NCI-H2081 (cell line): ENCODE results near the gene PRPSAP1.

Experiments used
- DNase-seq, 2 experiments: peaks; one replicate each; lab custom pipeline; 2025; lab: John Stamatoyannopoulos, UW

PRPSAP1 gene

GRCh38 chr17:76265624-76266243 is 88.0 kb downstream of the PRPSAP1 start:
- DNase-seq = peak; percentile 60 to 70

DNA sequence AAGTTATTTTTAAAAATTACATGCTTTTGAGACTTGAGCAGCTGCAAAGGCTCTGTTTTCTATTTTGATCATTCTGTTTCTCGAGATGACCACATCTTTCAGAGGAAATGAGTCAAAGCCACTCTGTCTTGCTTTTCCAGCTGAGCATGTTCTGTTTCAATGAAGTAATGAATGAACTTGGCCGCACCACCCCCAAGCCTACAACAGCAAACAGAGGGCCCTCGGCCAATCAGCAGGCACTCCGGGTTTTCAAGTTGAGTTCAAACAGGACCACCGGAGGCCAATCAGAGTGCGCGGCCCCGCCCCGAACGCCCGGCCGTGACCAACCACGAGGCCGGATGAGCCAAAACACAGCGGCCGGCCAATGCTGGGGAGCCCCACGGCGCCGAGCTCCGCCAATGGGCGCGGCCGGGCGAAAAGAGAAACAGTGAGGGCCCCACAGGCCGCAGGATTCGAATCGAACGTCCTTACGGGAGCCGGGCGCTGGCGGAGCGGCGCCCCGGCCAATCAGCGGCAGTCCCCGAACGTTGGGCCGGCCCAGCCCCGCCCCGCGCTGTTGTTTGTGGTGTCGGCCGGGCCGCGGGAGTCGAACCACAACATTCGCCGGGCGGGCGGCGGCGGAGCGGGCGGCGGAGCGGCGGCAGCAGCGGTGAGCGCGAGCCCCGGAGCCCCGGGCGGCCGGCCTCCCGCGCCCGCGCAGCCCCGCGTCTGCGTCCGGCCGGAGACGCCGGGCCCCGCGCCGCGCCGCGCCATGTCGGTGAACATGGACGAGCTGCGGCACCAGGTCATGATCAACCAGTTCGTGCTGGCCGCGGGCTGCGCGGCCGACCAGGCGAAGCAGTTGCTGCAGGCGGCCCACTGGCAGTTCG is 88.7 kb downstream of the PRPSAP1 start, which contains the start of gene UBALD2:
TSS of gene UBALD2 (plus strand) at position 594 of the 869 bp plus-strand sequence. CDS start at position 752, 158 bp downstream.
- DNase-seq = peak; percentile 99 to 100

GRCh38 chr17:76264425-76264754 is 89.3 kb downstream of the PRPSAP1 start:
- DNase-seq = no peak

GRCh38 chr17:76263896-76264295 is 89.8 kb downstream of the PRPSAP1 start:
- DNase-seq = no peak

DNA sequence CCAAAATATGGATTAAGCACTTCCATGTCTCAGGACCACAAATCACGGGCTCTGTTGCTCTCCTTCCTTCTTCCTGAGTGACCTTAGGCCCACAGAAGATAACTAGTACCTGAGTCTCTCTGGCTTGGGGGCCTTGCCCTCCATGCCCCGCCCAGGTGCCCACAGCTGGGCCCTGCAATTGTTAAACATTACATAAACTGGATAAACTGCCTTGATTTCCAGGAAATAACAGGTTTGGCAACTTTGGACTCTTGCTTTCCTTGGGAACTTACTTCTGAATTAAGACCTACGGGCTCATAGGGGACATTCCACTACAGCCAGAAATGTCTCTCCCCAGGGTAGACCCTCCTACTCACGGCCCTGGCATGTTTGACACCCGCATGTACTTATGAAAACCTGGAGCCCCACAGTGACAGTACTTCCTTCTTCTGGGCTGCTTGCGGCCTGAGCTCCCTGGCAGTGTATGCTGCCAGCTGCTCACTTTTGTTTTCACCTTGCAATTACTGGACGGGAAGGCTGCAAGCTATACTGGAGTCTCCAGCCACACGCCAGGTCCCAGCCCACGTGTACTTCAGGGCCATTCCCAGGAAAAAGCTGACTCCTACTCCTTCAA is 90.9 kb downstream of the PRPSAP1 start:
- peak in 1 of 2 experiments; percentile 59 for DNase-seq

DNA sequence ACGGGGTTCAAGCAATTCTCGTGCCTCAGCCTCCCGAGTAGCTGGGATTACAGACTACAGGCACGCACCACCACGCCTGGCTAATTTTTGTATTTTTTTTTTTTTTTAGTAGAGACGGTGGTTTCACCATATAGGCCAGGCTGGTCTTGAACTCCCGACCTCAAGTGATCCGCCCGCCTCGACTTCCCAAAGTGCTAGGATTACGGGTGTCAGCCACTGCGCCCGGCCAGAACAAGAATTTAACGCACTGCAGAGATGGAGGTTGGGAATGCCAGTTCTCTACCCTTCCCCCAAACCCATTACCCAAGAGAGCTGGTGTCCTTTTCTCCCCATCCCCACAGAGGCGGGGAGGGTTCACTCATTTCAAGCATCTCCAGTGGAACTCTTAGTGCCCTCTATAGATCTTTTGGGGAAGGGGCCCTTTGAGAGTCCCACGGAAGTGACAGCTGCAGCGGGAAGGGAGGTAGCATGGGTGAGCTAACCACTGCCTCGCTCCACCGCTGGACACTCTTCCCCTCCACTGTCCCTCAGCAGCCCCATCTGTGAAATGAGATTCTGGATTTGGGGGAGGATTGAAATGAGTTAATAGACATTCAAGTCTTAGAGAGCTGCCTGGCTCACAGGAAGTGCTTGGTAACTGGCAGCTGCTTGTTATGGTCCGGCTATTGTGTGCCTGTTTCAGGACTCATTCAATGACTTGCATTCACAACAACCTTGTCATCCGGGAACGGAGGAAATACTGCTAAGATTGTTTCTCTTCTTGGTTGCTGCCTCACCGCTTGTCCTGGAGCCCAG is 92.1 kb downstream of the PRPSAP1 start:
- DNase-seq = no peak

GRCh38 chr17:76260669-76261068 is 93.0 kb downstream of the PRPSAP1 start:
- no peak for DNase-seq

GRCh38 chr17:76260220-76260619 is 93.5 kb downstream of the PRPSAP1 start:
- DNase-seq = no peak
